Mucosa of descending colon (tissue), 3 donors: ENCODE results near the gene AHRR. TPM values are rescaled to one million over a fixed set of nuclear protein-coding genes. Genes with fewer than 3 reads are reported as not detected.

ENCODE experiments used
- ATAC-seq: fragments of 200-7000 bp; cut with Tn5 transposase; one replicate; pipeline ENCODE4 v1.9.1; 2020; ENCODE audit warnings: mild to moderate bottlenecking, moderate library complexity
- DNase-seq, 3 donors: peaks; one replicate each; pipeline ENCODE4 v3.0.0-alpha.2; 2020
- H3K36me3 ChIP-seq: fragments of 200-600 bp; one replicate; pipeline ENCODE4 v1.8.0; 2021; ENCODE audit warnings: low read depth, mild to moderate bottlenecking
- H3K4me1 ChIP-seq: fragments of 200-600 bp; one replicate; pipeline ENCODE4 v1.8.0; 2021; ENCODE audit warnings: low read depth, mild to moderate bottlenecking
- H3K4me3 ChIP-seq: fragments of 200-600 bp; one replicate; pipeline ENCODE4 v1.8.0; 2021; ENCODE audit warnings: mild to moderate bottlenecking
- H3K9me3 ChIP-seq: fragments of 200-600 bp; one replicate; pipeline ENCODE4 v1.8.0; 2021; ENCODE audit warnings: mild to moderate bottlenecking
- intact Hi-C, 2 donors: fragments of 100-400 bp; cut with DNase I in 1 of 2; cut with micrococcal nuclease in 1 of 2; formaldehyde crosslinking; loops; one replicate each; pipeline versions ENCODE4 v1.11.0 to v1.11.1; 2022; cut with DNase I, micrococcal nuclease
- total RNA-seq, 3 donors: library from RNA; stranded (reverse); fragmentation: NEBNext Ultra II Directional in 2 of 3; extraction: Animal tissue kit (Norgen Biotek cat#: 25700) in 2 of 3; gene quantifications; one replicate each; pipeline versions ENCODE4 v1.2.1 to v1.2.4, GENCODE V29; 2021 to 2023
- TF ChIP-seq, protein P1 (sequence below): fragments of 200-600 bp; IDR thresholded peaks from one replicate; pipeline ENCODE4 v1.8.0; 2022; ENCODE audit warnings: antibody characterized with exemption, mild to moderate bottlenecking
- donor health status: DM: no; HTN: no; CAD: no; lungs with moderate emphysema.
- donor health status: DM: no; HTN: no; CAD: no.
- donor health status: DM: no; HTN: yes; CAD: no.

AHRR gene
- total RNA-seq, 3 donors from 2014 or later, result 2.0 to 3.2 (median 2.3) TPM

- H3K9me3 ChIP-seq, result peaks cover 5% of the 10 kb centered on the region
- DNase-seq (peak in 2 of 3 donors; percentile 4 to 5), ATAC-seq (no peak)
- no peaks in the 10 kb centered on the region for H3K36me3 ChIP-seq
- H3K4me3 ChIP-seq, result no peak overlapping the region
- intact Hi-C loops, result no loop called here
- TF ChIP-seq, protein P1, sequence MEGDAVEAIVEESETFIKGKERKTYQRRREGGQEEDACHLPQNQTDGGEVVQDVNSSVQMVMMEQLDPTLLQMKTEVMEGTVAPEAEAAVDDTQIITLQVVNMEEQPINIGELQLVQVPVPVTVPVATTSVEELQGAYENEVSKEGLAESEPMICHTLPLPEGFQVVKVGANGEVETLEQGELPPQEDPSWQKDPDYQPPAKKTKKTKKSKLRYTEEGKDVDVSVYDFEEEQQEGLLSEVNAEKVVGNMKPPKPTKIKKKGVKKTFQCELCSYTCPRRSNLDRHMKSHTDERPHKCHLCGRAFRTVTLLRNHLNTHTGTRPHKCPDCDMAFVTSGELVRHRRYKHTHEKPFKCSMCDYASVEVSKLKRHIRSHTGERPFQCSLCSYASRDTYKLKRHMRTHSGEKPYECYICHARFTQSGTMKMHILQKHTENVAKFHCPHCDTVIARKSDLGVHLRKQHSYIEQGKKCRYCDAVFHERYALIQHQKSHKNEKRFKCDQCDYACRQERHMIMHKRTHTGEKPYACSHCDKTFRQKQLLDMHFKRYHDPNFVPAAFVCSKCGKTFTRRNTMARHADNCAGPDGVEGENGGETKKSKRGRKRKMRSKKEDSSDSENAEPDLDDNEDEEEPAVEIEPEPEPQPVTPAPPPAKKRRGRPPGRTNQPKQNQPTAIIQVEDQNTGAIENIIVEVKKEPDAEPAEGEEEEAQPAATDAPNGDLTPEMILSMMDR, result no peak
- peaks cover 15% of the 10 kb centered on the region for H3K4me1 ChIP-seq
These were observed 68.5 kb downstream of the AHRR start for GRCh38 chr5:389891-390622.

- TF ChIP-seq, protein P1, result no peak
- intact Hi-C loops, result no loop called here
- Histone ChIP-seq H3K4me3 (no peak overlapping the region), H3K4me1 (peaks cover 15% of the 10 kb centered on the region), H3K36me3 (no peaks in the 10 kb centered on the region), H3K9me3 (no peaks in the 10 kb centered on the region)
- ATAC-seq, result peak; percentile 27
- peak in 2 of 3 donors; percentile 60 to 64 for DNase-seq
These were observed 69.3 kb downstream of the AHRR start for GRCh38 chr5:390623-391491.

DNA sequence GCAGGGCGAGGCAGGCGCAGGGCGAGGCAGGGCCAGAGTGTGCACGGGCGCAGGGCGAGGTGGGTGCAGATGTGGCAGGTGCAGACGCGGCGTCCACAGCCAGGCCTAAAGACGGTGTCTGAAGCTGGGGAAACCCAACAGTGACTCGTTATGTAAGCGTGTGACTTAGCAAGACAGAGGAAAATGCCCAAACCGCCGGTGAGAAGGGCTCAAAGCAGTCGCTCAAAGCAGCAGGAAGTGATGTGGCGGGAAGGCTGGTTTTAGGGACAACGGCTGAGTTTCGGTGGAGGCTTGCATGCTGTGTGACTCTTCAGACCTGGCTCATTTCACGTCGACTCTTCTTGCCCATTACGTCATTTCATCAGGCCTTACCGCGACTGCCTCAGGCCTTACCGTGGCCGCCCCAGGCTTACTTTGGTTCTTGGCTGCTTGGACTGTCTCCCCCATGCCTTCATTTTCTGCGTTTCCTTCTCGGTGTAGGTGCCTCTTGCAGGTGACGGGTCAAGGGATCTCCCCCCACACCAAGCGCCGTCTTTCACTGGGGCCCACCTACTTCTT is 71.0 kb downstream of the AHRR start:
- H3K4me3 ChIP-seq, result no peak overlapping the region
- H3K4me1 ChIP-seq, result peaks cover 15% of the 10 kb centered on the region
- no peaks in the 10 kb centered on the region for H3K9me3 ChIP-seq
- ATAC-seq, result peak; percentile 63
- intact Hi-C loops, result no loop called here
- DNase-seq, result peak; percentile 45 to 54 (median 54)
- TF ChIP-seq, protein P1, result no peak
- H3K36me3 ChIP-seq, result no peaks in the 10 kb centered on the region

DNA sequence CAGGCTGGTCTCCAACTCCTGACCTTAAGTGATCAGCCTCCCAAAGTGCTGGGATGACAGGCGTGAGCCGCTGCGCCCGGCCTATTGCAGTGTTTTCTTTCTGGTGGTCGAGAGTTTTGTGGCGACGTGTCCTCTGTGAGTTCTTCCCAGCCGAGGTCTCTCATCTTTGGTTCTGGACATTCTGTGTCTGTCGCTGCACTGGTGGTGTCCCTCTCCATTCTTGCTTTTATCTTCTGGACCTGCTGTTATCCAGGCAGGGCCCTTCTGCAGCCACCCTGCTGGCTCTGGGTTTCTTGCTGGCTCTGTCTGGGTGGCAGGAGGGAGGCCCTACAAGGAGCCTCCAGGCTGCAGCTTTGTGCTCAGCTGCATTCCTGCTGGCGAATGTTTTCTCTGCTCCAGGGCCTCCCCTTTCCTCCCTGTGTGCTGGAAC is 72.3 kb downstream of the AHRR start:
- intact Hi-C loops, result no loop called here
- Histone ChIP-seq H3K9me3 (no peaks in the 10 kb centered on the region), H3K4me1 (peaks cover 15% of the 10 kb centered on the region), H3K36me3 (no peaks in the 10 kb centered on the region), H3K4me3 (no peak overlapping the region)
- ATAC-seq (no peak), DNase-seq (peak in 2 of 3 donors; percentile 18 to 21)
- TF ChIP-seq, protein P1, result no peak

DNA sequence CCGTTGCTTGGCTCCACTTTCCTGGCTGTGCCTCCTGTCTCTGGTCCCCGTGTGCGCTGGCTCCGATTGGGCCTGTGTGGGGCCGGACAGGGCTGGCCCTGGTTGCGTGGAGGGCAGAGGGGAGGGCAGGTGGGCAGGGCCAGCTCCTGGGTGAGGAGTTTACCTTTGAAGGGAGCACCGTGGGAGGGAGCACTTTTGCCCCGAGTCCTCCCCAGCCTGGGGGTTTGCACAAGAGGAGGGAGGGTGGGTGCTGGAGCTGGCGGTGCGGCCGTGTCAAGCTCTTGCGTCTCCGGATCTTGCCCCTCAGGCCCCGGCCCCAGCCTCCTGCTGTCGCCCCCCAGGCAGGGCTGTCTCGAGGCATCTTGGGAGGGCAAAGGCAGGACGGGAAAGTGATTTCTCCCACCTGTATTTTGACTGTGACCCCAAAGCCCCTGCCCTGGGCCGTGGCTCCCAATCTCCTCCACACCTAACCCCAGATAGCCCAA is 73.2 kb downstream of the AHRR start:
- peak in 2 of 3 donors; percentile 16 to 32 for DNase-seq
- TF ChIP-seq, protein P1, result no peak
- no peak for ATAC-seq
- Histone ChIP-seq H3K4me3 (no peak overlapping the region), H3K36me3 (no peaks in the 10 kb centered on the region), H3K9me3 (no peaks in the 10 kb centered on the region), H3K4me1 (peaks cover 15% of the 10 kb centered on the region)
- intact Hi-C loops, result no loop called here
